Mucosa of descending colon (tissue), 3 donors: ENCODE data around the gene TMEM154. TPM values are rescaled to one million over a fixed set of nuclear protein-coding genes. Genes with fewer than 3 reads are reported as not detected.
A peak's percentile ranks its signal among the peaks of the same experiment; 100 is the strongest.

Experiments
- ATAC-seq: fragments of 200-7000 bp; cut with Tn5 transposase; one replicate; pipeline ENCODE4 v1.9.1; 2020; ENCODE audit warnings: mild to moderate bottlenecking, moderate library complexity
- DNase-seq, 3 donors: peaks; one replicate each; pipeline ENCODE4 v3.0.0-alpha.2; 2020
- H3K36me3 ChIP-seq: fragments of 200-600 bp; one replicate; pipeline ENCODE4 v1.8.0; 2021; ENCODE audit warnings: low read depth, mild to moderate bottlenecking
- H3K4me1 ChIP-seq: fragments of 200-600 bp; one replicate; pipeline ENCODE4 v1.8.0; 2021; ENCODE audit warnings: low read depth, mild to moderate bottlenecking
- H3K4me3 ChIP-seq: fragments of 200-600 bp; one replicate; pipeline ENCODE4 v1.8.0; 2021; ENCODE audit warnings: mild to moderate bottlenecking
- H3K9me3 ChIP-seq: fragments of 200-600 bp; one replicate; pipeline ENCODE4 v1.8.0; 2021; ENCODE audit warnings: mild to moderate bottlenecking
- CTCF ChIP-seq: fragments of 200-600 bp; IDR thresholded peaks from one replicate; pipeline ENCODE4 v1.8.0; 2022; ENCODE audit warnings: antibody characterized with exemption, mild to moderate bottlenecking
- intact Hi-C, 2 donors: fragments of 100-400 bp; cut with DNase I in 1 of 2; cut with micrococcal nuclease in 1 of 2; formaldehyde crosslinking; loops; one replicate each; pipeline versions ENCODE4 v1.11.0 to v1.11.1; 2022; cut with DNase I, micrococcal nuclease
- total RNA-seq, 3 donors: library from RNA; stranded (reverse); fragmentation: NEBNext Ultra II Directional in 2 of 3; extraction: Animal tissue kit (Norgen Biotek cat#: 25700) in 2 of 3; gene quantifications; one replicate each; pipeline versions ENCODE4 v1.2.1 to v1.2.4, GENCODE V29; 2021 to 2023
- donor health status: DM: no; HTN: no; CAD: no; lungs with moderate emphysema.
- donor health status: DM: no; HTN: no; CAD: no.
- donor health status: DM: no; HTN: yes; CAD: no.

Gene TMEM154
- total RNA-seq, 3 donors from 2014 or later: 1.5 to 6.5 (median 1.8) TPM

GRCh38 chr4:152572417-152573086 is 107.2 kb downstream of the TMEM154 start:
- Histone ChIP-seq H3K9me3 (no peaks in the 10 kb centered on the region), H3K4me3 (no peak overlapping the region), H3K36me3 (no peaks in the 10 kb centered on the region), H3K4me1 (no peaks in the 10 kb centered on the region)
- DNase-seq (peak in 1 of 3 donors; percentile 29), ATAC-seq (peak; percentile 98)
- intact Hi-C loops: no loop called here
- no peak for TF ChIP-seq CTCF

- Histone ChIP-seq H3K9me3 (no peaks in the 10 kb centered on the region), H3K4me3 (no peak overlapping the region), H3K4me1 (no peaks in the 10 kb centered on the region), H3K36me3 (no peaks in the 10 kb centered on the region)
- DNase-seq (no peak), ATAC-seq (no peak)
- no peak for TF ChIP-seq CTCF
- intact Hi-C loops: no loop called here
Measured at GRCh38 chr4:152571770-152572169, 108.0 kb downstream of the TMEM154 start.

- H3K9me3 ChIP-seq: no peaks in the 10 kb centered on the region
- no peak for ATAC-seq
- no peak for DNase-seq
- no peak overlapping the region for H3K4me3 ChIP-seq
- TF ChIP-seq CTCF: no peak
- intact Hi-C loops: no loop called here
- no peaks in the 10 kb centered on the region for H3K4me1 ChIP-seq
- no peaks in the 10 kb centered on the region for H3K36me3 ChIP-seq
Measured at GRCh38 chr4:152571296-152571695, 108.5 kb downstream of the TMEM154 start.

Other genes starting within 250 kb of the TMEM154 start
- 10 to 100 TPM; 38.5 to 48.6 (median 39.4) TPM for gene FBXW7, start 143.9 kb downstream of the TMEM154 start, total RNA-seq
- under 1 TPM; 0.23 to 0.39 (median 0.38) TPM for gene TIGD4, start 99.7 kb upstream of the TMEM154 start, total RNA-seq
- 10 to 100 TPM; 41.9 to 81.4 (median 50.1) TPM for gene ARFIP1, start 100.0 kb upstream of the TMEM154 start, total RNA-seq